SK-MEL-5 (cell line): Measurements from ENCODE around the gene DUOX2. TPM values are rescaled to one million over a fixed set of nuclear protein-coding genes. Genes with fewer than 3 reads are reported as not detected.
"Not testable (repeated sequence)": the region's sequence is repeated elsewhere in the genome, so short reads cannot be mapped to it uniquely, and the experiment has no call there.

ENCODE experiments used
- DNase-seq: peaks from one replicate; pipeline ENCODE4 v3.0.0-alpha.2; 2016; ENCODE audit warnings: low read depth, low spot score
- in situ Hi-C: cut with HindIII; loops from 2 replicates; pipeline ENCODE4 v1.10.0; 2016; ENCODE audit warnings: low sequenced_read_pairs, high pct_unique_total_duplicates, low pct_unique_long_range_greater_than_20kb
- small RNA-seq, 2 experiments: library from RNA; depleted of rRNA; stranded (forward); fragments of <200 nt; gene quantifications; one replicate each; pipeline ENCODE3, GENCODE V24; 2014
- total RNA-seq: library from RNA; depleted of rRNA; stranded (reverse); fragments of >200 nt; shearing (Covaris generic); gene quantifications from 2 replicates; pipeline ENCODE4 v1.2.3, GENCODE V29; 2014; rRNA removed

The DUOX2 gene
- total RNA-seq, 1 experiment from 2014 or later, result 0.03 TPM

DNA sequence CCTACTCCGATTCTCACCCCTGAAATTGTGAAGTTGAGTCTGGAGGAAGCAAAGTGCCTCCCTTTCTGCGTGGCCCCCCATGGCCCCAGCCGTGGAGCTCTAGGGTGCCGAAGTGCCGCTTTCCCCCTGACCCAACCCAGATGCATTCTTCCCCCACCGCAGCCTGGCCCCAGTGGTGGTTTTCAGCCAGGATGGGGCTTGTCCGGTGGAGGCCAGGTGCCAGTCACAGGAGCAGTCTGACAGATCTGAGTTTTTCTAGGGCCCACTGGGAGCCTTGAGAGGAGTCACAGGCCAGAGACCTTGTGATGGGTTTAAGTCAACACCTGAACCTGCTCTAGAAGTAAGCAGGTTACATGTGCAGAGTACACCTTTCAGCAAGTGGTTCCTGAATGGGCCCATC, 51.7 kb downstream of the DUOX2 start:
- in situ Hi-C loops, DNase-seq: not testable (repeated sequence)

DNA sequence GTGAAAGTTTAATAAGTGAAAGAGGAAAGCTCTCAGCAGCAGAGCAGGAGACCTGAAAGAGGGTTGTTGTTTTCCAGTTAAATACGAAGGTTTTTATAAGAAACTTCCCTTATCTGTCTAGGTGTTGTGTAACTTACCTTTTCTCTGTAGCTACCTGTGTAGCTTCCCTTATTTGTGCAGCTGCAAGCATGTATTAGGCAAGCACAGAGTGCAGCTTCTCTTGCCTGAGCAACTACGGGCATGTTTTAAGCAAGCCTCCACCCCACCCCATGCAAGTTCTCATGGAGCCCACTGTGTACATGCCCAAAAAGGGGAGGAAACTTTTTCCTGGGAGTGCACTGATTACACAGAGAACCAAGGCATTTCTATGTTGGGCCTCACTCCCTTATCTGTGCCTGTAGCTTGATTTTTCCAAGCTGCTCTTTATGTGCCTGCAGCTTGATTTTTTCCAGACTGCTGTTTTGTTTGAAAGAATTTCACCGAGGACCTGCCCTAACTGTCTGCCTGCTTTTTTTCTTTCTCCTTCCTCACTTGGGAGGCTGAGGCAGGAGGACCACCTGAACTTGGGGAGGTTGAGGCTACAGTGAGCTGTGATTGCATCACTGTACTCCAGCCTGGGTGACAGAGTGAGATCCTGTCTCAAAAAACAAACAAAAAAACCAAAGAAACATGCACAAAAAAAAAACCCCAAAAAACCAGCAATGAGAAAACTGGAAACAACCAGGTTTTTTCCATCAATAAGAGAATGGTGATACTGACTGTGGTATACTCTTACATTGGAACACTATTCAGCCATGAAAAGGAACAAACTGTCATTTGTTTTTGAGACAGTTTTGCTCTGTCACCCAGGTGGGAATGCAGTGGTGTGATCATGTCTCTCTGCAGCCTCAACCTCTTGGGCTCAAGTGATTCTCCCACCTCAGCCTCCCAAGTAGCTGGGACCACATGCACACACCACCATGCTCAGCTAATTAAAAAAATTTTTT, 55.0 kb downstream of the DUOX2 start:
- in situ Hi-C loops, result not testable (repeated sequence)

DNA sequence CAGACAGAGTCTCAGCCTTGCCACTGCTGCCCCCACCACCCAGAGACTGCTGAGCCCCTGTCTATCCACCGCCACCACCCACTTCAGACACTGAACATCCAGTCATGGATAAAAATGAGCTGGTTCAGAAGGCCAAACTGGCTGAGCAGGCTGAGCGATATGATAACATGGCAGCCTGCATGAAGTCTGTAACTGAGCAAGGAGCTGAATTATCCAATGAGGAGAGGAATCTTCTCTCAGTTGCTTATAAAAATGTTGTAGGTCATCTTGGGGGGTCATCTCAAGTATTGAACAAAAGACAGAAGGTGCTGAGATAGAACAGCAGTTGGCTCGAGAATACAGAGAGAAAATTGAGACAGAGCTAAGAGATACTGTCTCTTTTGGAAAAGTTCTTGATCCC, 61.3 kb downstream of the DUOX2 start:
- DNase-seq, in situ Hi-C loops: not testable (repeated sequence)

More for the DNA sequence above, 55.0 kb downstream of the DUOX2 start:
- not testable (repeated sequence) for DNase-seq

DNA sequence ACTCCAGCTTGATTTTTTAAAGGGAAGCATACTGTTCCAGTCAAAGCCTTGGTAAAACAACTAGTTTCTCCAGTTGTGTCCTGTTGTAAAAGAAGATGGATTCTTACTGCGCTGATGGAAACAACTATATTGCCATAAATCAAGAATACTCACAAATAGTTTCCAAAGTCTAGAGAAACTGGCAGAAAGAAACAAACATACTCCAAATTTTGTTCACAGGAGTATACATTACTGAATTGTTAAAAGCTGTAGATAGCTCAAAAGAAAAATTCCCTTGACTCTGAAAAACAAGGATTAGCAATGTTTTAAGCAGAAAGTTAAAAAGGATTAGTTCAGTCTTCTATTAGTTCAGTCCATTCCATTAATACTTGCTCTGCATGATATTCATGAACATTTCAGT, 63.4 kb downstream of the DUOX2 start:
- DNase-seq, result no peak
- in situ Hi-C loops, result no loop called here

DNA sequence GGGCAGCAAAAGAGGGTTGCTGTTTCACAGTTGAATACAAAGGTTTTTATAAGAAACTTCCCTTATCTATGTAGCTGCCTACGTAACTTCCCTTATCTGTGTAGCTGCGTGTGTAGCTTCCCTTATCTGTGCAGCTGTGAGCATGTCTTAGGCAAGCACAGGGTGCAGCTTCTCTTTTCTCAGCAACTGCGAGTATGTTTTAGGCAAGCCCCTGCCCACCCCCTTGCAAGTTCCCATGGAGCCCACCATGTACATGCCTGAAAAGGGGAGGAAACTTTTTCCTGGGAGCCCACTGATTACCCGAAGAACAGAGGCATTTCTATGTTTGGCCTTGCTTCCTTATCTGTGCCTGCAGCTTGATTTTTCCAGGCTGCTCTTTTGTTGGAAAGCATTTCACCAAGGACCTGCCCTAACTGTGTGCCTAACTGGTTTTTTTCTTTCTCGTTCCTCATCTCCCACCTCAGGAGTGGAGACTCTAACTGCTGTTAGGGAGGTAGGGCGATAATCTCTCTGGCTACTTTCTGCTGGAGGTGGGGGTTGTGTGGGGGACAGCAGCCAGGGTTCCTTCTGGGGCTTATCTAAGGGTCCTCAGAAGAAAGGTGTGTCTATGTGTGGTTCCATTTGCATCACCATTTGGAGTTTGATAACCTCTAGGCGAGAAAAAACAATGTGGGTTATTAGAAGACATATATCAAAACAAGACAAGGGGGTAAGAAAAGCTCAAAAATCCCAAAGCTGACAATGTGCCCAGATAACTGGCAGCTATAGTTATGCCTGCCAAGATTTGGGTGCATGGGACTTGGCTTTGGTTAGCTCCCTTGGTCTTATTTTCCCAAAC, 65.0 kb downstream of the DUOX2 start:
- in situ Hi-C loops, result no loop called here

DNA sequence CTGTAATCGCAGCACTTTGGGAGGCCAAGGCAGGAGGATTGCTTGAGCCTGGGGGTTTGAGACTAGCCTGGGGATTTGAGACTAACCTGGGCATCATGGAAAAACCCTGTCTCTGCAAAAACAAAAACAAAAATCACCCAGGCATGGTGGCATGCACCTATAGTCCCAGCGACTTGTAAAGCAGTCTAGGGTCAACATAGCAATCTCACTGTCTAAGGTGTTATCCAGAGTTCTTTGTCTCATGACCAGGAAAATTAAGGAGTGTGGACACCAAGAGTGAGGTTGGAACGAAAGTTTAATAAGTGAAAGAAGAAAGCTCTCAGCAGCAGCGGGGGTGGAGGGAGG, 65.6 kb downstream of the DUOX2 start:
- DNase-seq, in situ Hi-C loops: not testable (repeated sequence)

More for the DNA sequence above, 65.0 kb downstream of the DUOX2 start:
- no peak for DNase-seq

DNA sequence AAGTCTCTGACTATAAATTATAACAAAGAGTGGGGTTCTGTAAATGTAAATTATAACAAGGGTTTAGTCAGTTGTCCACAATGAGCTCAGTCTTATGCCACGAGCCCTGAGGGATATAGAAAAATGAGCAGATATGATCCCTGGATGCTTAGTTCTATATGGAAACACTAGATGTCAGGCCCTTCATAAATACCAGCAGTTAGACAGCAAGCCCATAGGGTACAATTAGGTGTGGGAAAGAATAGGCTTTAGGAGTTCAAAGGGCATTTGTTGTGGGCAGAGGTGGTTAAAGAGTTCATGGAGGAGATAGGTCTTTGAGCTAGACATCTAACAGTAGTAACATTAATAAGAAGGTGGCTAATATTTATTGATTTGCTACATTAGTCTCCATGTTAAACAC, 69.7 kb downstream of the DUOX2 start:
- in situ Hi-C loops, DNase-seq: not testable (repeated sequence)

DNA sequence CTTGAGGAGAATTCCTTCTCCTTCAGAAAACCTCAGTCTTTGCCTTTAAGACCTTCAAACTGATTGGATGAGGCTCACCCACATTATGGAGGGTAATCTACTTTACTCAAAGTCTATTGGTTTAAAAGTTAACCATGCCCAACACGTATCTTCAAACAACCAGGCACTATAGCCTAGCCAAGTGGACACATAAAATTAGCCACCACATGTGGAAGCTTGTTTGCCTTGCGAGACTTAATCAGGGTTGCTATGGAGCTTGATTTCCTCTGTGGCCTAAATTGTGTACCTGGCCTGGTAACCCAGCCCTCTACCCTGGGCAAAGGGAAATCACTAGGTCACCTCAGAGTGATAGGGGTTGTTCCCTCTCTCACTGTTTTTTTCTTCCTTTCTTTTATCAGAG, 71.1 kb downstream of the DUOX2 start:
- DNase-seq, in situ Hi-C loops: not testable (repeated sequence)

Small RNAs within 50 kb of the gene (small RNA-seq; reads per million reads assigned to genes)
- gene RF00019, result 0 reads per million in 2 experiments

Other genes starting within 250 kb of the DUOX2 start
- not detected in 2 replicates for gene TERB2, start 157.5 kb downstream of the DUOX2 start, total RNA-seq
- 110 and 123 TPM in 2 replicates for gene SORD, start 91.0 kb downstream of the DUOX2 start, total RNA-seq
- gene DUOXA2, start 154 bp upstream of the DUOX2 start, total RNA-seq, result not detected in 2 replicates
- gene DUOXA1, start 15.7 kb upstream of the DUOX2 start, total RNA-seq, result not detected in 2 replicates
- gene DUOX1, start 15.8 kb upstream of the DUOX2 start, total RNA-seq, result not detected in 2 replicates
- gene SHF, start 73.8 kb upstream of the DUOX2 start, total RNA-seq, result 3.4 and 5.5 TPM in 2 replicates
- not detected in 2 replicates for gene SLC28A2, start 138.1 kb upstream of the DUOX2 start, total RNA-seq